Adrenal gland (tissue), 12 donors: ENCODE data around the gene ARAP2. TPM values are rescaled to one million over a fixed set of nuclear protein-coding genes. Genes with fewer than 3 reads are reported as not detected.

Experiments
- DNase-seq, 7 donors: peaks; one replicate each; pipeline ENCODE4 v3.0.0-alpha.2; 2019 to 2020
- H3K27ac ChIP-seq, 5 donors: fragments of 200-600 bp; sonication (generic) in 4 of 5; 1 replicate in 3 of 5; 2 replicates in 2 of 5; pipeline versions ENCODE4 v1.5.1 to v1.8.0; 2016 to 2020; ENCODE audit warnings: mild to moderate bottlenecking in 1 of 5
- H3K27me3 ChIP-seq: fragments of 200-600 bp; 2 replicates; pipeline ENCODE4 v1.8.0; 2021
- H3K36me3 ChIP-seq, 2 donors: fragments of 200-600 bp; replicated peaks in 1 of 2; 1 replicate in 1 of 2; 2 replicates in 1 of 2; pipeline versions ENCODE4 v1.5.1 to v1.8.0; 2018 to 2022
- H3K4me1 ChIP-seq, 2 donors: fragments of 200-600 bp; replicated peaks in 1 of 2; 1 replicate in 1 of 2; 2 replicates in 1 of 2; pipeline versions ENCODE4 v1.5.1 to v1.8.0; 2018 to 2021
- H3K4me3 ChIP-seq, 4 donors: fragments of 200-600 bp; sonication (generic) in 3 of 4; one replicate each; pipeline ENCODE4 v1.5.1; 2016 to 2018
- H3K9me3 ChIP-seq, 3 donors: fragments of 200-600 bp; sonication (generic) in 1 of 3; replicated peaks in 1 of 3; 1 replicate in 2 of 3; 2 replicates in 1 of 3; pipeline versions ENCODE4 v1.5.1 to v1.8.0; 2016 to 2021
- POLR2A ChIP-seq, 2 donors: fragments of 450-650 bp; IDR thresholded peaks; one replicate each; pipeline ENCODE4 v1.6.1; 2017; ENCODE audit warnings: antibody characterized with exemption in 2 of 2, mild to moderate bottlenecking in 2 of 2, moderate library complexity in 1 of 2
- WGBS, 4 donors: extraction: QIAGEN DNeasy Blood & Tissue Kit in 2 of 4; methylation state at CpG; one replicate each; pipeline versions ENCODE4 v1.1.5 to v1.1.7; 2013 to 2017; 5-methylcytosine and 5-hydroxymethylcytosine counted together
- intact Hi-C, 2 donors: fragments of 100-400 bp; cut with DNase I; formaldehyde crosslinking; loops; one replicate each; pipeline versions ENCODE4 v1.14.1 to v1.15.0; 2022 to 2023
- polyA plus RNA-seq, 3 donors: library from polyadenylated mRNA; stranded (reverse); fragments of 200-250 nt in 2 of 3; fragments of 350-450 nt in 1 of 3; fragmentation: Illumina TruSeq in 1 of 3; extraction: RNeasy Lipid Tissue Mini Kit (QIAGEN cat#74804) in 1 of 3; gene quantifications; one replicate each; pipeline ENCODE4 v1.2.3, GENCODE V29; 2013 to 2014
- total RNA-seq, 9 donors: library from RNA; depleted of rRNA in 4 of 9; stranded (reverse); fragments of >200 nt in 4 of 9; fragments of 120-200 nt in 1 of 9; fragmentation: NEBNext Ultra II Directional in 1 of 9; extraction: Animal tissue kit (Norgen Biotek cat#: 25700) in 1 of 9; gene quantifications; one replicate each; pipeline versions ENCODE4 v1.1.0 to v1.2.4, GENCODE V29; 2013 to 2023
- TF ChIP-seq, protein P1 (sequence below), 6 experiments: fragments of 450-650 bp in 4 of 6; fragments of 200-600 bp in 2 of 6; sonication (generic) in 1 of 6; IDR thresholded peaks; 1 replicate in 5 of 6; 2 replicates in 1 of 6; pipeline versions ENCODE4 v1.5.1 to v1.8.0; 2016 to 2021; ENCODE audit warnings: antibody characterized with exemption in 6 of 6, mild to moderate bottlenecking in 2 of 6, moderate library complexity in 1 of 6
- donor health status: healthy with polysubstance abuse.
- donor health status: Bipolar disorder and iron deficiency.
- donor health status: DM: yes; HTN: yes; CAD: no.
- donor health status: DM: no; HTN: no; CAD: no.
- donor health status: DM: no; HTN: no; CAD: no.
- donor health status: DM: yes; HTN: yes; CAD: no.

ARAP2 gene
- total and polyA plus RNA-seq, 12 donors, result 0.81 to 23.7 (median 4.4) TPM

DNA sequence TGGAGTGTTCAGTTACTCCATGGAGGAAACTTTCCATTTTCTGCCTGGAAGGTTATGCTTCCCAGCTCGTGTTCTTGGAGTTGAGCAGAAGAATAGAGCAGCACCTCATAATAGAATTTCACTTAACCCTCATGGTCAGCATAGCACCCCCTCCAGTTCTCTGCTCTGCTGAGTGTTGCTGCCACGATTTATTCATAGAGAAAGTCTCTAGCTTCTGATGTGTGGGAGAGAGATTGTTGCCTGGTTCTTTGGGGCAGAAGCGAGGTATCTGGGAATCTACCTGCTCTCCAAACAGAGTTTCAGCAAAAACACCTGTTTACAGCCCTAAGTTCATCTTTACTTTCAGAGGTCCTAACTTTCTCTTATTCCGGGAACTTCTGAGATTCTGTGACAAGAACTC is 33.2 kb upstream of the ARAP2 start:
- no peak for DNase-seq
- TF ChIP-seq POLR2A (IDR thresholded peaks at IDR 0.05), result no peak
- TF ChIP-seq, protein P1, sequence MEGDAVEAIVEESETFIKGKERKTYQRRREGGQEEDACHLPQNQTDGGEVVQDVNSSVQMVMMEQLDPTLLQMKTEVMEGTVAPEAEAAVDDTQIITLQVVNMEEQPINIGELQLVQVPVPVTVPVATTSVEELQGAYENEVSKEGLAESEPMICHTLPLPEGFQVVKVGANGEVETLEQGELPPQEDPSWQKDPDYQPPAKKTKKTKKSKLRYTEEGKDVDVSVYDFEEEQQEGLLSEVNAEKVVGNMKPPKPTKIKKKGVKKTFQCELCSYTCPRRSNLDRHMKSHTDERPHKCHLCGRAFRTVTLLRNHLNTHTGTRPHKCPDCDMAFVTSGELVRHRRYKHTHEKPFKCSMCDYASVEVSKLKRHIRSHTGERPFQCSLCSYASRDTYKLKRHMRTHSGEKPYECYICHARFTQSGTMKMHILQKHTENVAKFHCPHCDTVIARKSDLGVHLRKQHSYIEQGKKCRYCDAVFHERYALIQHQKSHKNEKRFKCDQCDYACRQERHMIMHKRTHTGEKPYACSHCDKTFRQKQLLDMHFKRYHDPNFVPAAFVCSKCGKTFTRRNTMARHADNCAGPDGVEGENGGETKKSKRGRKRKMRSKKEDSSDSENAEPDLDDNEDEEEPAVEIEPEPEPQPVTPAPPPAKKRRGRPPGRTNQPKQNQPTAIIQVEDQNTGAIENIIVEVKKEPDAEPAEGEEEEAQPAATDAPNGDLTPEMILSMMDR (IDR thresholded peaks at IDR 0.05), result no peak
- intact Hi-C loops, result no loop called here
- Histone ChIP-seq H3K9me3 (no peaks in the 10 kb centered on the region), H3K4me3 (no peak overlapping the region), H3K36me3 (no peaks in the 10 kb centered on the region), H3K27ac (no peak overlapping the region), H3K4me1 (no peaks in the 10 kb centered on the region), H3K27me3 (no peaks in the 10 kb centered on the region)
- 65 to 73% (median 67%) methylated on average over 4 of the region's 4 CpGs for WGBS, 4 donors

DNA sequence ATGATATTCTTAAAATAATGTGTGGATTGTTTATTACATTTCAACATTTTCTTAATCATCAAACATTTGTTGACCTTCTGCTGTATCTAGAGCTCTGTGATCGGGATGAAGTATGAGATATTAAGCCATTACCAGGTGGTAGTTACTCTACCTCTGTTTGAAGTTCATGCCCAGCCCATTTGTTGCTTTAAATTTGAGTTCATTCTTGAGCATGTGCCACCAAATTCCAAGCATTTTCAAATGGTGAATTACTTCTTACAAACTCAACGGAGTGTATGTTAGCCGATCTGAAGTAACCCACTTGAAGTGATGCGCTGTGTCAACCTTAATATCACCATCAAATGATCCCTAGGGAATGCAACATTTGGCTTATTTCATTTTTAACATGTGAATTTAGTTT is 29.8 kb upstream of the ARAP2 start:
- intact Hi-C loops, result no loop called here
- Histone ChIP-seq H3K36me3 (no peaks in the 10 kb centered on the region), H3K27ac (no peak overlapping the region), H3K9me3 (no peaks in the 10 kb centered on the region), H3K27me3 (no peaks in the 10 kb centered on the region), H3K4me3 (no peak overlapping the region), H3K4me1 (no peaks in the 10 kb centered on the region)
- no peak for DNase-seq
- no peak for TF ChIP-seq POLR2A (IDR thresholded peaks at IDR 0.05)
- TF ChIP-seq, protein P1 (IDR thresholded peaks at IDR 0.05), result no peak
- 80 to 87% (median 83%) methylated on average over 4 of the region's 4 CpGs for WGBS, 4 donors

DNA sequence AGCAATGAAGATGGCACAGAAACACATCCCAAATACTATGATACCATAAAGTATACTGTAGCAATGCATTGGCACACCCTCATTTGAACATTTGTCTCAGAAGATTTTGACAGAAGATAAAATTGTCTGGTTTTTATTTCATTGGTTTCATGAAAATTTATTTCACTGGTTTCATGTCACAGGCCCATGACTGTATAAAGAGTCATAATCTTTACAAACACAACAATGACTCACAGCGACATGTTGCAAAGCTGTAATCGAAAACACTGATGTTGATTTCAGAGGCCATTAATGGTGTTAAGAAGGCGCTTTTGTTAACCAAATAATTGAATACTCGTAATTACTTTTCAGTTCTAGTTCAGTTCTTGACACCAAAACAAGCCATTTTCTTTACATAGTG is 29.0 kb upstream of the ARAP2 start:
- no peak overlapping the region for H3K4me3 ChIP-seq
- TF ChIP-seq, protein P1 (IDR thresholded peaks at IDR 0.05), result no peak
- TF ChIP-seq POLR2A (IDR thresholded peaks at IDR 0.05), result no peak
- no peak for DNase-seq
- no peak overlapping the region for H3K27ac ChIP-seq
- intact Hi-C loops, result no loop called here
- H3K4me1 ChIP-seq, result no peaks in the 10 kb centered on the region
- 75 to 78% (median 77%) methylated on average over 4 of the region's 4 CpGs for WGBS, 4 donors
- H3K27me3 ChIP-seq, result no peaks in the 10 kb centered on the region
- no peaks in the 10 kb centered on the region for H3K36me3 ChIP-seq
- H3K9me3 ChIP-seq, result no peaks in the 10 kb centered on the region

DNA sequence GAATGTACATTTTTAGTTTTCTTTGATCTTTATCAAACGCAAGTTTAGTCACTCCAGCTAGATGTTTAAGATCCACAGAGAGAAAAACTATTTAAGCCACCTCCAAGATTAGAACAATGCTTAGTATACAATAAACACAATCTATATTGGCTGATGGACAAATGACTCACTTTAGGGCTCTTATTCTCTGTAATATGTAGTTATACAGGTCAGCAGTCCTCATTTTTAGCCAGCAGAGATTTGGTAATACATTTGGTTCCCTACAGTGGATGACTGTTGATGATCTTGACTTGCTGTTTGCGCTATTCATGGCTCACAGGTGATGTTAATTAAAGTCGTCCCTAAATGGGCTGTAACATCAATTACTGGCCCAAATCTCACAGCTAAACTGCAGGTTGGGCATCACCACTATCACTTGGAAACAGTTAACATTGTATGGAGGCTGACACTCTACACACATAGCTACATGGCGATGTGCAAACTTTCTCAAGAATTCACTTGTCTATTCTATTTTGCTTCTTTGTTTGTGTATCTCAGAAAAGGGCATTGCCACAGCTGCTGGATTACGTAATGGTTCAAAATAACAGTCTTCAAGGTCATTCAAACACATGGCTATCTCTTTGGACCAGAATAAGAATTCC is 25.3 kb upstream of the ARAP2 start:
- 60 to 71% (median 66%) methylated on average over 5 of the region's 5 CpGs for WGBS, 4 donors
- H3K27ac ChIP-seq, result no peak overlapping the region
- no peak for DNase-seq
- no peaks in the 10 kb centered on the region for H3K27me3 ChIP-seq
- intact Hi-C loops, result no loop called here
- TF ChIP-seq, protein P1 (IDR thresholded peaks at IDR 0.05), result no peak
- no peak for TF ChIP-seq POLR2A (IDR thresholded peaks at IDR 0.05)
- H3K4me1 ChIP-seq, result no peaks in the 10 kb centered on the region
- H3K36me3 ChIP-seq, result no peaks in the 10 kb centered on the region
- no peak overlapping the region for H3K4me3 ChIP-seq
- H3K9me3 ChIP-seq, result no peaks in the 10 kb centered on the region
